MCF 10A (cell line): ENCODE results near the gene EHMT1. TPM values are rescaled to one million over a fixed set of nuclear protein-coding genes. Genes with fewer than 3 reads are reported as not detected.

Experiments used
- BruUV-seq: library from RNA; stranded (reverse); fragments of 400-500 nt; replicated peaks from 2 replicates; lab custom pipeline; 2021; lab: Mats Ljungman, UMichigan
- CTCF ChIA-PET: fragments of 300-600 bp; sonication (Branson Sonifier 250); formaldehyde crosslinking; extraction: SDS; loops from one replicate; lab custom pipeline; 2021; ENCODE audit warnings: antibody characterized with exemption, inconsistent platforms; lab: Yijun Ruan, JAX
- POLR2A ChIA-PET: fragments of 300-600, 350-650 bp; sonication (Branson Sonifier 250); formaldehyde crosslinking; extraction: SDS; loops from one replicate; lab custom pipeline; 2020; ENCODE audit warnings: antibody characterized with exemption, inconsistent platforms; lab: Yijun Ruan, JAX
- DNase-seq: peaks from one replicate; pipeline ENCODE4 v3.0.0-alpha.2; 2018; ENCODE audit not compliant: unreplicated experiment
- H3K27ac Mint-ChIP-seq: one replicate; pipeline ENCODE4 v1.8.0; 2022; ENCODE audit warnings: mild to moderate bottlenecking, low read depth, mixed read lengths; ENCODE audit not compliant: unreplicated experiment
- H3K27me3 Mint-ChIP-seq: one replicate; pipeline ENCODE4 v1.8.0; 2022; ENCODE audit warnings: mixed read lengths; ENCODE audit not compliant: insufficient read depth, unreplicated experiment
- H3K36me3 Mint-ChIP-seq: one replicate; pipeline ENCODE4 v1.8.0; 2022; ENCODE audit warnings: mild to moderate bottlenecking, moderate library complexity, mixed read lengths; ENCODE audit not compliant: insufficient read depth, unreplicated experiment
- H3K4me1 Mint-ChIP-seq: one replicate; pipeline ENCODE4 v1.8.0; 2022; ENCODE audit warnings: mixed read lengths; ENCODE audit not compliant: insufficient read depth, unreplicated experiment
- H3K4me3 Mint-ChIP-seq: one replicate; pipeline ENCODE4 v1.8.0; 2022; ENCODE audit warnings: mild to moderate bottlenecking, moderate library complexity, mixed read lengths; ENCODE audit not compliant: unreplicated experiment
- H3K9me3 Mint-ChIP-seq: one replicate; pipeline ENCODE4 v1.8.0; 2022; ENCODE audit warnings: mixed read lengths; ENCODE audit not compliant: unreplicated experiment
- intact Hi-C: fragments of 100-400 bp; cut with micrococcal nuclease; formaldehyde crosslinking; loops from 2 replicates; pipeline ENCODE4 v1.14.1; 2022
- total RNA-seq: library from RNA; stranded (reverse); gene quantifications from 2 replicates; pipeline ENCODE4 v1.2.3, GENCODE V29; 2022
- TF ChIP-seq, protein P1 (sequence below): fragments of 200-600 bp; IDR thresholded peaks from one replicate; pipeline ENCODE4 v1.8.0; 2022; ENCODE audit warnings: antibody characterized with exemption, mild to moderate bottlenecking; ENCODE audit not compliant: unreplicated experiment

The EHMT1 gene
- total RNA-seq, 1 experiment from 2014 or later: 79.7 TPM

DNA sequence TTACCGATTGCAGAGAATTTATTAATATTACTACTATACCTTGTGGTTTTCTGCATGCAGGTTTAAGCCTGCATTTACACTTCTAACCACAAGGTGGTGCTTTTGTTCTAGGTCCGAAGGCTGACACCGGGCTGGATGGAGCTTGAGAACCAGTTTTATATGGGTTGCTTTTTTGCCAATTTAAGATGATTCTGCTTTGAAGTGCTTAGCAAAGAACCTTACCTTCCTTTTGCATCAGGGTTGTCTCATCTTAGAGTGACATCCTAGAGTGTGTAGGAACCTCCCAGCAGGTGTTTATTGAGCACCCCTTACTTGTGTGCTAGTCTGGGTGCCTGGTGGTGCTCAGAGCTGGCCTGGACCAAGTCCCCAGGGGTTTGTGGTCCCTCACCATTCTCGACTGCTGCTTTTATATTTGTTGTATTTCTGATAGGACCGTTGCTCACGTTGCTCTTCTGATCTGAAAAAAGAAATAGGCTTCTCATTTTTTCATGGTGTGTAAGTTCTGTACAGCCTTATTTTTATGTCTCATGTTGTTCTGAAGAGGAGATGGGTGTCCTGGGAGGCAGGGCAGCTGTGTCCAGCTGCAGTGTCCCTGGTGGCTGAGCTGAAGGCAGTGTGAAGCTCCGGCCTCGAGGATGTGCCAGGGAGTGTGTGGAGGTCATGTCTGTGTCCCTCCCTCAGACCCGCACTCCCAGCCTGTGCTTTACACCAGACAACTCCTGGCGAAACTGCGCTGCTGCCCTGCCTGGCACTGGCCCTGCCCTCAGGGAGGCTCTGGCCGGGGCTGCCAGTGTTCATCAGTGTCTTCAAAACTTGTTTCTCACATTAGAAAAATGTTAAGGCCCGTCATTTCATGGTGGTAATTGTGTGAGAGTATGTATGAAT lies 54.3 kb downstream of the EHMT1 start:
- BruUV-seq: no TSS peak
- intact Hi-C loops: loop anchor here (5.0 kb wide), 1 partner anchor 99 kb away; no protein-coding TSS in a partner anchor
- TF ChIP-seq, protein P1, sequence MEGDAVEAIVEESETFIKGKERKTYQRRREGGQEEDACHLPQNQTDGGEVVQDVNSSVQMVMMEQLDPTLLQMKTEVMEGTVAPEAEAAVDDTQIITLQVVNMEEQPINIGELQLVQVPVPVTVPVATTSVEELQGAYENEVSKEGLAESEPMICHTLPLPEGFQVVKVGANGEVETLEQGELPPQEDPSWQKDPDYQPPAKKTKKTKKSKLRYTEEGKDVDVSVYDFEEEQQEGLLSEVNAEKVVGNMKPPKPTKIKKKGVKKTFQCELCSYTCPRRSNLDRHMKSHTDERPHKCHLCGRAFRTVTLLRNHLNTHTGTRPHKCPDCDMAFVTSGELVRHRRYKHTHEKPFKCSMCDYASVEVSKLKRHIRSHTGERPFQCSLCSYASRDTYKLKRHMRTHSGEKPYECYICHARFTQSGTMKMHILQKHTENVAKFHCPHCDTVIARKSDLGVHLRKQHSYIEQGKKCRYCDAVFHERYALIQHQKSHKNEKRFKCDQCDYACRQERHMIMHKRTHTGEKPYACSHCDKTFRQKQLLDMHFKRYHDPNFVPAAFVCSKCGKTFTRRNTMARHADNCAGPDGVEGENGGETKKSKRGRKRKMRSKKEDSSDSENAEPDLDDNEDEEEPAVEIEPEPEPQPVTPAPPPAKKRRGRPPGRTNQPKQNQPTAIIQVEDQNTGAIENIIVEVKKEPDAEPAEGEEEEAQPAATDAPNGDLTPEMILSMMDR: peak; percentile 79
- DNase-seq: peak; percentile 68
- ChIA-PET POLR2A (interaction anchor here (1.0 to 1.2 kb wide), 2 partner anchors 35 to 99 kb away, joined by 3 read pairs; no protein-coding TSS in a partner anchor), CTCF (interaction anchor here (0.6 to 3.1 kb wide), 27 partner anchors 9 to 435 kb away, joined by 3 to 13 read pairs (median 4); no protein-coding TSS in a partner anchor)
- peaks cover 45% of the 10 kb centered on the region for H3K36me3 Mint-ChIP-seq
- no peaks in the 10 kb centered on the region for H3K27me3 Mint-ChIP-seq
- peaks cover 19% of the 10 kb centered on the region for H3K4me1 Mint-ChIP-seq
- no peak overlapping the region for H3K4me3 Mint-ChIP-seq
- no peak overlapping the region for H3K27ac Mint-ChIP-seq
- H3K9me3 Mint-ChIP-seq: no peaks in the 10 kb centered on the region

DNA sequence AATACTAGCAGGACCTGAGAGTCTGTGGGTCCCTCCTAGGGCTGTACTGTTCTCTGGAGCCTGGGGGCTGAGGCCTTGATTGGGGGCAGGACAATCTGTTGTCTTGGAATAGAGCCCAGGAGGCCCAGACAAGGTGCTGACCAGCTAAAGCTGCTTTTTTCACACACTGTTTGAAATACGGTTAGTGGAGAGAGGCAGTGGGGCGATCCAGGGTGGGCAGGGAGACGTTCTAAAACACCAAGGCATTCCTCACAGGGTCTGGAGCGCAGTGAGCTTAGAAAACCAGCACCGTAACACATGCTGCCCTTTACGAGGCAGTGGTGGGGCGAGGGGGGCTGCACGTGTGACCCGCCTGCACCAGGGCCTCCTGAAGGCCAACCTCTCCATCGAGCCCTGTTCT lies 55.1 kb downstream of the EHMT1 start:
- Mint-ChIP-seq H3K27me3 (no peaks in the 10 kb centered on the region), H3K36me3 (peaks cover 49% of the 10 kb centered on the region), H3K9me3 (no peaks in the 10 kb centered on the region), H3K27ac (no peak overlapping the region), H3K4me1 (peaks cover 13% of the 10 kb centered on the region), H3K4me3 (no peak overlapping the region)
- TF ChIP-seq, protein P1: no peak
- DNase-seq: no peak
- intact Hi-C loops: loop anchor here (5.0 kb wide), 1 partner anchor 98 kb away; no protein-coding TSS in a partner anchor
- ChIA-PET CTCF (interaction anchor here (0.6 to 3.1 kb wide), 13 partner anchors 10 to 136 kb away, joined by 3 to 13 read pairs (median 4); no protein-coding TSS in a partner anchor), POLR2A (interaction anchor here (1.0 kb wide), 1 partner anchor 34 kb away, joined by 3 read pairs; no protein-coding TSS in a partner anchor)
- no TSS peak for BruUV-seq

DNA sequence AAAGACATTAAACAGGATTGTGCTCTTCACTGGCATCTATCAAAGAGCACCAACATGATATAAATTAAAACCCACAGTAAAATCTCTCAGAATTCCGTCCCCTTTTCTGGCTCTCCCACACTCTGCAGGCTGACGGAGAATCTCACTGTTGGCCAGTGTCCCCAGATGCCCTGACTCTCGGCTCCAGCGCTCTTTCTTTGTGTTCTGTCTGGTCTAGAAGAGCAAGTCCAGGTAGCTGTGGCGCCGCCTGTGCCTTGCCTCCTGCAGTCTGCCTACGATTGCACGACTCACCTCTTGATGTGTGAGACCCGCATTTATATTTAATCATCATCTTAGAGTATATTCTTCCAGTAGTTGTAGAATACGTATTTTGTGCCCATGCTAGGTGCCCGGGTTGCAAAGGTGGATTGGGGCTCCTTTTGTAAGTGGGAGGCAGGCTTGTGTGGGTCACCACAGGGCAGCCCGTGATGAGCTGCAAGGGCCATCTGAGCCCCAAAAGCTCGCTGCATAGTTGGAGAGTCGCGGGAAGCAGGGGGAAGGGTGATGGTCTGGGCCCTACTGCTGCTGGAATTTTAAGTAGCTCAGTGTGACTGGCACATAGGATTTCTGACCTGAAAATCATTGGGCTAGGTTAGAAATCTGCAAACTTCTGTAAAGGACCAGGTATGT lies 55.6 kb downstream of the EHMT1 start:
- Mint-ChIP-seq H3K9me3 (no peaks in the 10 kb centered on the region), H3K27me3 (no peaks in the 10 kb centered on the region), H3K4me1 (peaks cover 13% of the 10 kb centered on the region), H3K27ac (no peak overlapping the region), H3K36me3 (peaks cover 49% of the 10 kb centered on the region), H3K4me3 (no peak overlapping the region)
- TF ChIP-seq, protein P1: no peak
- POLR2A ChIA-PET: no interaction called here
- CTCF ChIA-PET: interaction anchor here (0.7 to 3.1 kb wide), 3 partner anchors 15 to 52 kb away, joined by 3 to 13 read pairs (median 4); no protein-coding TSS in a partner anchor
- intact Hi-C loops: loop anchor here (5.0 kb wide), 1 partner anchor 98 kb away; no protein-coding TSS in a partner anchor
- no TSS peak for BruUV-seq
- DNase-seq: no peak

DNA sequence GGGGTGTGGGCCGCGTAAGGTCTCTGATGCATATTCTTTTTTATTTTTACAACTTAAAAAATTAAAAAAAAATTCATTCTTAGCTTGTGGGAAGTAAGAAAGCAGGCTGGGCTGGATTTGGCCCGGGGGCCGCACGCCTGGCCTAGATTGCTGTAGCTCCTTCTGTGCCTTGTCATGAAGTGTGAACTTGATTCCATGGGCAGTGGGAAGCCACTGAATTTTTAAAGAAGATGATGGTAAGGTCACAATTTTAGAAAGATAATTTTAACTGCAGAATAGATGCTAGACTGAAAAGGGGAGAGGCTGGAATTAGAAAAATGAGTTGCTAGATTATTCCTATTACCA lies 56.1 kb downstream of the EHMT1 start:
- TF ChIP-seq, protein P1: no peak
- no peak for DNase-seq
- H3K9me3 Mint-ChIP-seq: no peaks in the 10 kb centered on the region
- no peak overlapping the region for H3K27ac Mint-ChIP-seq
- CTCF ChIA-PET: interaction anchor here (0.6 to 3.1 kb wide), 2 partner anchors 10 to 15 kb away, joined by 3 to 13 read pairs; no protein-coding TSS in a partner anchor
- intact Hi-C loops: loop anchor here (5.0 kb wide), 1 partner anchor 97 kb away; no protein-coding TSS in a partner anchor
- H3K4me1 Mint-ChIP-seq: peaks cover 11% of the 10 kb centered on the region
- H3K4me3 Mint-ChIP-seq: no peak overlapping the region
- H3K36me3 Mint-ChIP-seq: peaks cover 49% of the 10 kb centered on the region
- no TSS peak for BruUV-seq
- POLR2A ChIA-PET: no interaction called here
- no peaks in the 10 kb centered on the region for H3K27me3 Mint-ChIP-seq
